ENCODE measurements around the gene PNKD.

PNKD gene

GRCh38 chr2:218323526-218324472, 53.5 kb downstream of the PNKD start:
- TF ChIP-seq CTCF (conservative IDR thresholded peaks at IDR 0.05; ENCODE audit: control insufficient read depth, insufficient read depth, low read depth, low read length) = no peak
- DNase-seq (ENCODE audit: low read depth) = peak; percentile 30
- peak overlapping the region; percentile 50 for H3K4me3 ChIP-seq (ENCODE audit: control insufficient read depth, low read depth, low read length)

DNA sequence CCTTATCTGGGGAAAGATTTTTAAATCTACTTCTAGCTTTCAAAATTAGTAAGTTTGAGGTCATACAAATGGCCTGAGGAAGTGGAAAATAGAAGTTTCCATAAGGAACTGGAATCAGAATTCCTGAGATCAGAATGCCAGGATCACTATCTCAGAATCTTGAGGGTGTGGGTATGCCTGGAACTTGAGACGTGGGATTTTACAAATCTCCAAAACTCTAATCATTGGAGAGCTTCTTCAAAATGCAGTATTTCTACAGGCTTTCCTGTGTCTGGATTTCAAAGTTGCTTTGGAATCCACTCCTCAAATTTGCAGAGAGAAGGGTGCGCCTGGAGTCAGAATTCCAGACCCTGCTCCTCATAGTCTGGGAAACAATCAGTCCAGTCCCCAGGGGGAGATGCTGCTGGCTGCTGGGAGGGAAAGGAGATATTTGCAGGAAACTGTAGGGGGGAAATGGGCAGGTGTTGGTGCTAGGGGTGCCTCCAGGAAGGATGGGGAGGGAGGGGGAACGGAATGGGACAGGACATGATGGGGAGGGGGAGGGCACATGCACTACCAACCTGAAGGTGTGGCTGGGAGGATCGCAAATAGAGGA, 55.3 kb downstream of the PNKD start:
- DNase-seq (ENCODE audit: low read depth) = no peak
- H3K4me3 ChIP-seq (ENCODE audit: control insufficient read depth, low read depth, low read length) = no peak overlapping the region
- no peak for TF ChIP-seq CTCF (conservative IDR thresholded peaks at IDR 0.05; ENCODE audit: control insufficient read depth, insufficient read depth, low read depth, low read length)

GRCh38 chr2:218326315-218326714, 56.0 kb downstream of the PNKD start:
- H3K4me3 ChIP-seq (ENCODE audit: control insufficient read depth, low read depth, low read length) = no peak overlapping the region
- TF ChIP-seq CTCF (conservative IDR thresholded peaks at IDR 0.05; ENCODE audit: control insufficient read depth, insufficient read depth, low read depth, low read length) = no peak
- no peak for DNase-seq (ENCODE audit: low read depth)

DNA sequence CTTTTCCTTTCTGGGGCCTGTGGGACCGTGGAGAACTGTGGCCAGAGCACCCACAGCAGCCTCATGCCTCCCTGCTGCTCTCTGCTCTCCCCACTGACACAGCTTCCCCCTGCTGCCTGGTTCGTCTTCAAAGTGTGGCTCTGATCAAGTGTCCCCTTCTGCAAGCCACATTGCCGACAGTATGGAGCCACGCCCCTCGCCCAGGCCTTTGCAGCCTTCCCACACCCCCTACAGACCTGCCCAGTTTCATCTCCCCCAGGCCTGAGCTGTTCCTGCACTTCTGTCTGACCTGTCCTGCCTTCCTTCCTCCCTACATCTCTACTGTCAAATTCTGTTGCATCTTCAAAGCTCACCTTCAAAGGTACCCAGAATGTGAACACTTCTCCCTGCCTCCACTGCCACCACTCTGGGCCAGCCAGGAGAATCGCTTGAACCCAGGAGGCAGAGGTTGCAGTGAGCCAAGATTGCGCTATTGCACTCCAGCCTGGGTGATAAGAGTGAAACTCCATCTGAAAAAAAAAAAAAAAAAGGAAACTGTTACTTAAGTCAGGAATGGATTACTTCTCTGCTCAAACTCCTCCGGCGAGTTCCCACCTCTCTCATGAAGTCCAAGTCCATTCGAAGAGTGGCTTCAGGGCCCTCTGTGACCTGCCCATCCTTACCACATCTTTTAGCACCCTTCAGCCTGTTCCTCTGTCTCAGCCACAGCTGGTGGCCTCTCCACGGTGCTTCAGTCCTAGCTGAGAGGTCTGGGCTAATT, 57.3 kb downstream of the PNKD start:
- DNase-seq (ENCODE audit: low read depth) = no peak
- TF ChIP-seq CTCF (conservative IDR thresholded peaks at IDR 0.05; ENCODE audit: control insufficient read depth, insufficient read depth, low read depth, low read length) = no peak
- H3K4me3 ChIP-seq (ENCODE audit: control insufficient read depth, low read depth, low read length) = no peak overlapping the region

DNA sequence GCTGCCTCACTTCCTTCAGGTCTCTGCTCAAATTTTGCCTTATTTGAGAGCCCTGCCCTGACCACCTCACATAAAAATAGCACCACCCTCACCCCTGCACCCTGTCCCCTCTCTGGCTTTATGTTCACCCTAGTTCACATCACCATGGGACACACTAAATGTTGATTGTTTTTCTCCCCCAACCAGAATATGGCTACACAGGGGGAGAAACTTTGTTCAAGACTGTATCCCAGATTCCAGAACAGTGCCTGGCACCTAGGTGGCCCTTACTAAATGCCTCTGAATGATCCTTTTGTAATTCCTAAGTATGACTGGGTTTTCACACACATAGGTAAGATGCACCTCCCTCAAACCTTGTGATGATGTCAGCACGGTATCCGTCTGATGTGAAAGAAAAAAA, 58.0 kb downstream of the PNKD start:
- DNase-seq (ENCODE audit: low read depth) = no peak
- TF ChIP-seq CTCF (conservative IDR thresholded peaks at IDR 0.05; ENCODE audit: control insufficient read depth, insufficient read depth, low read depth, low read length) = no peak
- H3K4me3 ChIP-seq (ENCODE audit: control insufficient read depth, low read depth, low read length) = no peak overlapping the region

DNA sequence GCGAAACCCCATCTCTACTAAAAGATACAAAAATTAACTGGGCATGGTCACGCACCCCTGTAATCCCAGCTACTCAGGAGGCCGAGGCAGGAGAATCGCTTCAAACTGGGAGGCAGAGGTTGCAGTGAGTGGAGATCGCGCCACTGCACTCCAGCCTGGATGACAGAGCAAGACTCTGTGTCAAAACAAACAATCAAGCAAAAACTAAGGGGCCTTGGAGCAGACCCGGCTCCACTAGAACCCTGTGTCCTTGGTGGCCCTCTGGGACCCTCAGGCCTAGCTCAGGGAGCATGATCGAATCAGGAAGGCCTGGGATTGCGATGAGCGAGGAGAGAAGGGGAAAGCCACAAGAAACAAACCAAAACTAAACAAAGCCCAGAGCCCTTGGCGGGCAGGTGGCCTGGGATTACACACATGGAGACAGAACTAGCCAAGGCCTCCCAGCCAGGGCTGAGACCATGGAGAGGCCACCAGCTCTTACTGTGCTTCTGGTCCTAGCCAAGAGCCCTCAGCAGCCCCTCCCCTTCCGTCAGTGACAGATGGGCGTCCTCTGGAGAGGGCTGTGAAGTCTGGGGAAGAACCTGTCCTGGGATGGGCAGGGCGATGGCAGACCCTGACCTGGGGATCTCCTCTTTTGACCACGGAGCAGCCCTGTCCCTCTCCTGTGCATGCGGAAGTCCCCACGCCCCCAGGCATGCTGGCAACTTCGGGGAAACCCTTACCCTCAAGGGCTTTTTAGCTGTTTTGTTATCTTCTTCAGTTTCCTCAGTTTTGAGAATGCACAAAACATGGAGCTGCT, 58.9 kb downstream of the PNKD start:
- H3K4me3 ChIP-seq (ENCODE audit: control insufficient read depth, low read depth, low read length) = no peak overlapping the region
- TF ChIP-seq CTCF (conservative IDR thresholded peaks at IDR 0.05; ENCODE audit: control insufficient read depth, insufficient read depth, low read depth, low read length) = no peak
- DNase-seq (ENCODE audit: low read depth) = no peak
